GM12878 (cell line): ENCODE results near the gene EHBP1L1. TPM values are rescaled to one million over a fixed set of nuclear protein-coding genes. Genes with fewer than 3 reads are reported as not detected.
A peak's percentile ranks its signal among the peaks of the same experiment; 100 is the strongest.

Experiments
- ESRRA ChIP-seq: IDR thresholded peaks from 2 replicates; pipeline ENCODE4 v1.6.1; 2012; ENCODE audit warnings: mild to moderate bottlenecking, low read length, improper control_type of control experiment
- ETV6 ChIP-seq, 2 experiments: fragments of 450-650 bp in 1 of 2; IDR thresholded peaks in 1 of 2; conservative IDR thresholded peaks in 1 of 2; 2 replicates each; pipeline ENCODE4 v1.6.1; 2014; ENCODE audit warnings: antibody characterized with exemption in 1 of 2, borderline replicate concordance in 1 of 2, low read depth in 1 of 2, mild to moderate bottlenecking in 1 of 2, moderate library complexity in 1 of 2
- GATAD2B ChIP-seq: fragments of 450-650 bp; conservative IDR thresholded peaks from 2 replicates; pipeline ENCODE4 v1.6.1; 2017; ENCODE audit warnings: low read depth, mild to moderate bottlenecking, moderate library complexity
- IKZF1 ChIP-seq: fragments of 450-650 bp; conservative IDR thresholded peaks from 2 replicates; pipeline ENCODE4 v1.6.1; 2017; ENCODE audit warnings: antibody characterized with exemption, mild to moderate bottlenecking
- LARP7 ChIP-seq: fragments of 450-650 bp; IDR thresholded peaks from 2 replicates; pipeline ENCODE4 v1.6.1; 2017; ENCODE audit warnings: mild to moderate bottlenecking
- MTA3 ChIP-seq: IDR thresholded peaks from 2 replicates; pipeline ENCODE4 v1.6.1; 2012; ENCODE audit warnings: low read length, inconsistent platforms, borderline replicate concordance
- MXI1 ChIP-seq: fragments of 150-350 bp; IDR thresholded peaks from 2 replicates; pipeline ENCODE4 v1.6.1; 2011; ENCODE audit warnings: low read depth, mild to moderate bottlenecking, inconsistent platforms, low read length, improper control_type of control experiment
- MYC ChIP-seq: IDR thresholded peaks from 2 replicates; pipeline ENCODE4 v1.6.1; 2011; ENCODE audit warnings: mild to moderate bottlenecking, low read length, moderate library complexity, inconsistent platforms; ENCODE audit not compliant: insufficient read depth, insufficient replicate concordance, insufficient read length, severe bottlenecking
- NBN ChIP-seq: fragments of 450-650 bp; IDR thresholded peaks from 2 replicates; pipeline ENCODE4 v1.6.1; 2016
- NFYB ChIP-seq: IDR thresholded peaks from 2 replicates; pipeline ENCODE4 v1.6.1; 2011; ENCODE audit warnings: low read depth, mild to moderate bottlenecking, low read length, improper control_type of control experiment, moderate library complexity; ENCODE audit not compliant: insufficient read depth
- NR2F1 ChIP-seq: fragments of 450-650 bp; conservative IDR thresholded peaks from 2 replicates; pipeline ENCODE4 v1.6.1; 2017; ENCODE audit warnings: mild to moderate bottlenecking
- PML ChIP-seq: IDR thresholded peaks from 2 replicates; pipeline ENCODE4 v1.6.1; 2012; ENCODE audit warnings: low read length, inconsistent platforms
- POLR2A ChIP-seq: IDR thresholded peaks from 2 replicates; pipeline ENCODE4 v1.6.1; 2011; ENCODE audit warnings: low read depth, mild to moderate bottlenecking, low read length
- POLR2AphosphoS2 ChIP-seq: IDR thresholded peaks from 2 replicates; pipeline ENCODE4 v1.6.1; 2011; ENCODE audit warnings: low read depth, mild to moderate bottlenecking, low read length, improper control_type of control experiment, moderate library complexity
- RB1 ChIP-seq: fragments of 450-650 bp; formaldehyde crosslinking; IDR thresholded peaks from 2 replicates; pipeline ENCODE4 v1.6.1; 2017; ENCODE audit warnings: mild to moderate bottlenecking, borderline replicate concordance
- RCOR1 ChIP-seq: conservative IDR thresholded peaks from 2 replicates; pipeline ENCODE4 v1.6.1; 2012; ENCODE audit warnings: low read depth, low read length, improper control_type of control experiment
- YY1 ChIP-seq: IDR thresholded peaks from 2 replicates; pipeline ENCODE4 v1.6.1; 2011; ENCODE audit warnings: low read depth, mild to moderate bottlenecking, low read length
- polyA plus RNA-seq, 11 experiments: library from polyadenylated mRNA; depleted of rRNA in 4 of 11; unstranded in 6 of 11; stranded (reverse) in 5 of 11; fragments of >200 nt; fragmentation: Nextera tagmentation in 4 of 11; fragmentation: Illumina TruSeq in 1 of 11; extraction: Ambion mirVana in 4 of 11; extraction: Trizol in 1 of 11; gene quantifications; 1 replicate in 1 of 11; 2 replicates in 10 of 11; pipeline versions ENCODE4 v1.2.1 to v1.2.3, GENCODE V29; 2011 to 2016; ENCODE audit warnings: inconsistent platforms in 2 of 11, missing spikeins in 2 of 11, low read depth in 1 of 11
- total RNA-seq, 4 experiments: library from RNA; depleted of rRNA in 3 of 4; stranded (reverse); fragments of >200 nt in 3 of 4; fragmentation: Illumina TruSeq in 1 of 4; extraction: Trizol in 1 of 4; gene quantifications; 2 replicates each; pipeline versions ENCODE4 v1.2.1 to v1.2.3, GENCODE V29; 2013 to 2021
- TF ChIP-seq, protein P1 (sequence below): fragments of 450-650 bp; IDR thresholded peaks from 2 replicates; pipeline ENCODE4 v1.6.1; 2014; ENCODE audit warnings: mild to moderate bottlenecking
- TF ChIP-seq, protein P2 (sequence below): fragments of 450-650 bp; IDR thresholded peaks from 2 replicates; pipeline ENCODE4 v1.6.1; 2016; ENCODE audit warnings: mild to moderate bottlenecking, moderate library complexity, borderline replicate concordance
- TF ChIP-seq, protein P3 (sequence below): fragments of 450-650 bp; IDR thresholded peaks from 2 replicates; pipeline ENCODE4 v1.6.1; 2017; ENCODE audit warnings: mild to moderate bottlenecking, moderate library complexity

The EHBP1L1 gene
- total and polyA plus RNA-seq, 10 of the 15 experiments (the other 5 are each of a cell fraction or from before 2014, with no cell fraction given), result 0.06 to 99.4 (median 32.7) TPM

DNA sequence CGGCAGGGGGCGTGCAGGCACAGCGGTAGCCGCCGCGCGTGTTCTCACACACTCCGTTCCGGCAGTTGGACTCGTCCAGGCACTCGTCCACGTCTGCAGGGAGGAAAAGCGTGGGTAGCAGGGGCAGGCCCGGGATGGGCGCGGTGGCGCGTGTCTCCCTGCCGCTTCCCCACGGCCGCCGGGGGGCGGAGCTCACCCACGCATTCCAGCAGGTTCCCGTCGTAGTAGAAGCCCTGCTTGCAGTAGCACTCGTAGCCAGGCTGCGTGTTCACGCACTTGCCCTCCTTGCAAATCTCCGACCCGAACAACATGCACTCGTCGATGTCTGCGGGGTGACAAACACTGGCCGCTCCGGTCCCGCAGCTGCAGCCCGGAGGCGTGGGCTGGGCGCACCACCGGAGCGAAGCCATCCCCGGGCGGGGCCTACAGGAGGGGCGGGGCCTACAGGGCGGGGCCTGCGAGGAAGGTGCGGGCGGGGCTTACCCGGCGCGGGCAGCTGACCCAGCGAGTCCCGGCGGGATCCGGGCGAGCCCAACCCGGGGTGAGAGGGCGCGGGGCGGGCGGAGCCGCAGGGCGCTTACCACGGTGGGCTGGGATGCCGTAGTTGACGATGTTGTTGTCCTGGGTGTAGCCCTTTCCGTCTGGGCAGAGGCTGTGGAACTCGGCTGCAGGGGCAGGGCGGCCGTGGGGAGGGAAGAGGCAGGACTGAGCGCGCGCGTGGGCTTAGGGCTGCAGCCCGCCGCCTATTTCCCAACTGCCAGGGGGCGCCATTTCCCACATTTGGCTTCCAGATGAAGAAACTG lies 35.4 kb upstream of the EHBP1L1 start (continued):
- TF ChIP-seq MYC (no peak), ESRRA (no peak), NFYB (no peak), GATAD2B (peak; percentile 81), IKZF1 (peak; percentile 91), MXI1 (peak; percentile 32; the same call in 1 of the 2 replicates), NBN (peak; percentile 77; the same call in 1 of the 2 replicates), YY1 (peak; percentile 70; the same call in 1 of the 2 replicates), LARP7 (peak; percentile 53), POLR2AphosphoS2 (0 out of 2 replicates have a peak, but pooled peaks have one; percentile 36), MTA3 (no peak), PML (no peak), RB1 (peak; percentile 87), ETV6 (conservative IDR thresholded peaks at IDR 0.05 in 1 of 2, IDR thresholded peaks at IDR 0.05 in 1 of 2; ENCODE audit: borderline replicate concordance in 1 of 2, low read depth in 1 of 2) (0 out of 4 replicates have a peak, but pooled peaks of 1 of the 2 experiments have one; percentile 18), NR2F1 (peak; percentile 91), POLR2A (peak; percentile 81), RCOR1 (0 out of 2 replicates have a peak, but pooled peaks have one; percentile 8)
- TF ChIP-seq, protein P1, sequence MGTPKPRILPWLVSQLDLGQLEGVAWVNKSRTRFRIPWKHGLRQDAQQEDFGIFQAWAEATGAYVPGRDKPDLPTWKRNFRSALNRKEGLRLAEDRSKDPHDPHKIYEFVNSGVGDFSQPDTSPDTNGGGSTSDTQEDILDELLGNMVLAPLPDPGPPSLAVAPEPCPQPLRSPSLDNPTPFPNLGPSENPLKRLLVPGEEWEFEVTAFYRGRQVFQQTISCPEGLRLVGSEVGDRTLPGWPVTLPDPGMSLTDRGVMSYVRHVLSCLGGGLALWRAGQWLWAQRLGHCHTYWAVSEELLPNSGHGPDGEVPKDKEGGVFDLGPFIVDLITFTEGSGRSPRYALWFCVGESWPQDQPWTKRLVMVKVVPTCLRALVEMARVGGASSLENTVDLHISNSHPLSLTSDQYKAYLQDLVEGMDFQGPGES, result no peak
- TF ChIP-seq, protein P2, sequence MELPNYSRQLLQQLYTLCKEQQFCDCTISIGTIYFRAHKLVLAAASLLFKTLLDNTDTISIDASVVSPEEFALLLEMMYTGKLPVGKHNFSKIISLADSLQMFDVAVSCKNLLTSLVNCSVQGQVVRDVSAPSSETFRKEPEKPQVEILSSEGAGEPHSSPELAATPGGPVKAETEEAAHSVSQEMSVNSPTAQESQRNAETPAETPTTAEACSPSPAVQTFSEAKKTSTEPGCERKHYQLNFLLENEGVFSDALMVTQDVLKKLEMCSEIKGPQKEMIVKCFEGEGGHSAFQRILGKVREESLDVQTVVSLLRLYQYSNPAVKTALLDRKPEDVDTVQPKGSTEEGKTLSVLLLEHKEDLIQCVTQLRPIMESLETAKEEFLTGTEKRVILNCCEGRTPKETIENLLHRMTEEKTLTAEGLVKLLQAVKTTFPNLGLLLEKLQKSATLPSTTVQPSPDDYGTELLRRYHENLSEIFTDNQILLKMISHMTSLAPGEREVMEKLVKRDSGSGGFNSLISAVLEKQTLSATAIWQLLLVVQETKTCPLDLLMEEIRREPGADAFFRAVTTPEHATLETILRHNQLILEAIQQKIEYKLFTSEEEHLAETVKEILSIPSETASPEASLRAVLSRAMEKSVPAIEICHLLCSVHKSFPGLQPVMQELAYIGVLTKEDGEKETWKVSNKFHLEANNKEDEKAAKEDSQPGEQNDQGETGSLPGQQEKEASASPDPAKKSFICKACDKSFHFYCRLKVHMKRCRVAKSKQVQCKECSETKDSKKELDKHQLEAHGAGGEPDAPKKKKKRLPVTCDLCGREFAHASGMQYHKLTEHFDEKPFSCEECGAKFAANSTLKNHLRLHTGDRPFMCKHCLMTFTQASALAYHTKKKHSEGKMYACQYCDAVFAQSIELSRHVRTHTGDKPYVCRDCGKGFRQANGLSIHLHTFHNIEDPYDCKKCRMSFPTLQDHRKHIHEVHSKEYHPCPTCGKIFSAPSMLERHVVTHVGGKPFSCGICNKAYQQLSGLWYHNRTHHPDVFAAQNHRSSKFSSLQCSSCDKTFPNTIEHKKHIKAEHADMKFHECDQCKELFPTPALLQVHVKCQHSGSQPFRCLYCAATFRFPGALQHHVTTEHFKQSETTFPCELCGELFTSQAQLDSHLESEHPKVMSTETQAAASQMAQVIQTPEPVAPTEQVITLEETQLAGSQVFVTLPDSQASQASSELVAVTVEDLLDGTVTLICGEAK, result peak; percentile 61; the same call in 1 of the 2 replicates
- TF ChIP-seq, protein P3, sequence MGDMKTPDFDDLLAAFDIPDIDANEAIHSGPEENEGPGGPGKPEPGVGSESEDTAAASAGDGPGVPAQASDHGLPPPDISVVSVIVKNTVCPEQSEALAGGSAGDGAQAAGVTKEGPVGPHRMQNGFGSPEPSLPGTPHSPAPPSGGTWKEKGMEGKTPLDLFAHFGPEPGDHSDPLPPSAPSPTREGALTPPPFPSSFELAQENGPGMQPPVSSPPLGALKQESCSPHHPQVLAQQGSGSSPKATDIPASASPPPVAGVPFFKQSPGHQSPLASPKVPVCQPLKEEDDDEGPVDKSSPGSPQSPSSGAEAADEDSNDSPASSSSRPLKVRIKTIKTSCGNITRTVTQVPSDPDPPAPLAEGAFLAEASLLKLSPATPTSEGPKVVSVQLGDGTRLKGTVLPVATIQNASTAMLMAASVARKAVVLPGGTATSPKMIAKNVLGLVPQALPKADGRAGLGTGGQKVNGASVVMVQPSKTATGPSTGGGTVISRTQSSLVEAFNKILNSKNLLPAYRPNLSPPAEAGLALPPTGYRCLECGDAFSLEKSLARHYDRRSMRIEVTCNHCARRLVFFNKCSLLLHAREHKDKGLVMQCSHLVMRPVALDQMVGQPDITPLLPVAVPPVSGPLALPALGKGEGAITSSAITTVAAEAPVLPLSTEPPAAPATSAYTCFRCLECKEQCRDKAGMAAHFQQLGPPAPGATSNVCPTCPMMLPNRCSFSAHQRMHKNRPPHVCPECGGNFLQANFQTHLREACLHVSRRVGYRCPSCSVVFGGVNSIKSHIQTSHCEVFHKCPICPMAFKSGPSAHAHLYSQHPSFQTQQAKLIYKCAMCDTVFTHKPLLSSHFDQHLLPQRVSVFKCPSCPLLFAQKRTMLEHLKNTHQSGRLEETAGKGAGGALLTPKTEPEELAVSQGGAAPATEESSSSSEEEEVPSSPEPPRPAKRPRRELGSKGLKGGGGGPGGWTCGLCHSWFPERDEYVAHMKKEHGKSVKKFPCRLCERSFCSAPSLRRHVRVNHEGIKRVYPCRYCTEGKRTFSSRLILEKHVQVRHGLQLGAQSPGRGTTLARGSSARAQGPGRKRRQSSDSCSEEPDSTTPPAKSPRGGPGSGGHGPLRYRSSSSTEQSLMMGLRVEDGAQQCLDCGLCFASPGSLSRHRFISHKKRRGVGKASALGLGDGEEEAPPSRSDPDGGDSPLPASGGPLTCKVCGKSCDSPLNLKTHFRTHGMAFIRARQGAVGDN, result 0 out of 2 replicates have a peak, but pooled peaks have one; percentile 8
